K562 (cell line): ENCODE data around the gene ITLN1. TPM values are rescaled to one million over a fixed set of nuclear protein-coding genes. Genes with fewer than 3 reads are reported as not detected.

Experiments used
- C11orf30 ChIP-seq: fragments of 450-650 bp; IDR thresholded peaks from 2 replicates; pipeline ENCODE4 v1.6.1; 2016; ENCODE audit warnings: low read depth, mild to moderate bottlenecking
- HMG20A ChIP-seq: fragments of 450-650 bp; formaldehyde crosslinking; conservative IDR thresholded peaks from 2 replicates; pipeline ENCODE4 v1.4.0; 2020; ENCODE audit warnings: mild to moderate bottlenecking, mixed read lengths
- HMG20B ChIP-seq: fragments of 250-450 bp; sonication (Bioruptor Pico); IDR thresholded peaks from 2 replicates; pipeline ENCODE4 v1.5.0; 2021; ENCODE audit warnings: mild to moderate bottlenecking
- POLR2AphosphoS5 ChIP-seq: IDR thresholded peaks from 2 replicates; pipeline ENCODE4 v1.6.1; 2011; ENCODE audit warnings: mild to moderate bottlenecking, low read depth, low read length, moderate library complexity; ENCODE audit not compliant: control insufficient read depth, insufficient read depth
- POLR2H ChIP-seq: IDR thresholded peaks from 2 replicates; pipeline ENCODE4 v1.6.1; 2016; ENCODE audit warnings: missing genetic modification characterization, low read depth, mild to moderate bottlenecking, control low read depth, missing compliant biosample characterization, moderate library complexity
- polyA plus RNA-seq, 8 experiments: library from polyadenylated mRNA; depleted of rRNA in 4 of 8; stranded (reverse) in 5 of 8; unstranded in 3 of 8; fragments of >200 nt; fragmentation: Nextera tagmentation in 2 of 8; fragmentation: Illumina TruSeq in 1 of 8; extraction: Ambion mirVana in 2 of 8; extraction: Trizol in 1 of 8; gene quantifications; 2 replicates each; pipeline versions ENCODE4 v1.2.1 to v1.2.3, GENCODE V29; 2011 to 2014; ENCODE audit warnings: inconsistent platforms in 1 of 8, missing spikeins in 1 of 8
- total RNA-seq, 7 experiments: library from RNA; depleted of rRNA in 6 of 7; stranded (reverse); fragments of >200 nt in 6 of 7; fragmentation: Illumina TruSeq in 2 of 7; extraction: Trizol in 2 of 7; gene quantifications; 2 replicates each; pipeline versions ENCODE4 v1.2.1 to v1.2.3, GENCODE V29; 2011 to 2021; ENCODE audit warnings: low replicate concordance in 1 of 7
- TF ChIP-seq, protein P1 (sequence below): sonication (generic); formaldehyde crosslinking; IDR thresholded peaks from 2 replicates; pipeline ENCODE4 v1.8.0; 2023; ENCODE audit warnings: mild to moderate bottlenecking, missing genetic modification reagents

The ITLN1 gene
- total and polyA plus RNA-seq, 9 of the 15 experiments (the other 6 are each of a cell fraction or from before 2014, with no cell fraction given): not detected

DNA sequence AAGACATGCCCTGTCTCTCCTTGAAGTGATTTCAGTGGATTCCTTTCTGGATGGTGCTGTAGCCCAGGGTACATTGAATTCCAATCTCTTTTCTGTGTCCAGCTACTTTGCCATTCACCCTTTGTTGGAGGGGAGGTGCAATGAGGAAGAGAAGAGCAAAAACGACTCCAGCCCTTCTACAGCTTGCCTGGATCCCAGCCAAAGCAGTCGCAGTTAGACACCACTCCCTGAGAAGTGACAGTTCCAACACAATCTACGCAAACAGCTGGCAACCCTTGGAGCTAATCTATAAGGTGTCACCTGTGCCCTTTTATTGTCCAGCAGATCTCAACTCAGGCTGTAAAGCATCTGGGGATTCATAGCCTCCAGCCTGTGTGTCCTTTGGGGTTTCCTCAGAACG lies 26.9 kb downstream of the ITLN1 start (continued):
- TF ChIP-seq, protein P1, sequence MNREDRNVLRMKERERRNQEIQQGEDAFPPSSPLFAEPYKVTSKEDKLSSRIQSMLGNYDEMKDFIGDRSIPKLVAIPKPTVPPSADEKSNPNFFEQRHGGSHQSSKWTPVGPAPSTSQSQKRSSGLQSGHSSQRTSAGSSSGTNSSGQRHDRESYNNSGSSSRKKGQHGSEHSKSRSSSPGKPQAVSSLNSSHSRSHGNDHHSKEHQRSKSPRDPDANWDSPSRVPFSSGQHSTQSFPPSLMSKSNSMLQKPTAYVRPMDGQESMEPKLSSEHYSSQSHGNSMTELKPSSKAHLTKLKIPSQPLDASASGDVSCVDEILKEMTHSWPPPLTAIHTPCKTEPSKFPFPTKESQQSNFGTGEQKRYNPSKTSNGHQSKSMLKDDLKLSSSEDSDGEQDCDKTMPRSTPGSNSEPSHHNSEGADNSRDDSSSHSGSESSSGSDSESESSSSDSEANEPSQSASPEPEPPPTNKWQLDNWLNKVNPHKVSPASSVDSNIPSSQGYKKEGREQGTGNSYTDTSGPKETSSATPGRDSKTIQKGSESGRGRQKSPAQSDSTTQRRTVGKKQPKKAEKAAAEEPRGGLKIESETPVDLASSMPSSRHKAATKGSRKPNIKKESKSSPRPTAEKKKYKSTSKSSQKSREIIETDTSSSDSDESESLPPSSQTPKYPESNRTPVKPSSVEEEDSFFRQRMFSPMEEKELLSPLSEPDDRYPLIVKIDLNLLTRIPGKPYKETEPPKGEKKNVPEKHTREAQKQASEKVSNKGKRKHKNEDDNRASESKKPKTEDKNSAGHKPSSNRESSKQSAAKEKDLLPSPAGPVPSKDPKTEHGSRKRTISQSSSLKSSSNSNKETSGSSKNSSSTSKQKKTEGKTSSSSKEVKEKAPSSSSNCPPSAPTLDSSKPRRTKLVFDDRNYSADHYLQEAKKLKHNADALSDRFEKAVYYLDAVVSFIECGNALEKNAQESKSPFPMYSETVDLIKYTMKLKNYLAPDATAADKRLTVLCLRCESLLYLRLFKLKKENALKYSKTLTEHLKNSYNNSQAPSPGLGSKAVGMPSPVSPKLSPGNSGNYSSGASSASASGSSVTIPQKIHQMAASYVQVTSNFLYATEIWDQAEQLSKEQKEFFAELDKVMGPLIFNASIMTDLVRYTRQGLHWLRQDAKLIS (CRISPR knock-in tag): no peak
- no peak for TF ChIP-seq POLR2H (tag)
- TF ChIP-seq C11orf30: no peak
- 0 out of 2 replicates have a peak, but pooled peaks have one; percentile 28 for TF ChIP-seq POLR2AphosphoS5
- TF ChIP-seq HMG20B (CRISPR knock-in tag): no peak
- no peak for TF ChIP-seq HMG20A (CRISPR knock-in tag)
